ENCODE measurements around the gene BBOF1. TPM values are rescaled to one million over a fixed set of nuclear protein-coding genes. Genes with fewer than 3 reads are reported as not detected.

BBOF1 gene
- total and polyA plus RNA-seq, 2 of the 8 experiments (the other 6 are each of a cell fraction or from before 2014, with no cell fraction given), result 0.26 to 0.60 TPM

GRCh38 chr14:73973497-73973896, 45.7 kb upstream of the BBOF1 start (continued):
- TF ChIP-seq USF2 (IDR thresholded peaks at IDR 0.05; ENCODE audit: low read length) (no peak), CBX8 (IDR thresholded peaks at IDR 0.05; ENCODE audit: borderline replicate concordance, low read depth, low read length) (no peak), POLR2AphosphoS5 (IDR thresholded peaks at IDR 0.05; ENCODE audit: low read depth, low read length) (no peak)
